ENCODE data around the gene NTM.

Gene NTM

DNA sequence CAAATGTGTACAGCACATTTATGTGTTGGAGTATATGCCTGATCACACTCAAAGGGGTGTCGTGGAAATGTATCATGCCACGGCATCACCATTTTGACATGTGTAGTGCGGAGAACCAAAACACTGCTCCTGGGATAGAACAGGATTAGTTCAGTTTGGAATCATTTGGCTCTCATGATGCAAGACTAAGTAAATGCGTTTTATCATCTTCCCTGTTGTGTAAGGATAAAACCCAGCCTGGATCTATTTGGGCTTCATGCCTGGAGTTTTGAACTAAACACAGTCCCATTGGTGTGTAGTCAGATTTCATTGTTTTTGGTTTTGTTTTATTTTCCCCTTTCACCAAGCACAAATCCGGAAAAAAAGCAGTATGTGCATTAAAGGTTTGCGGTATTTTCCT is 574.3 kb downstream of the NTM start:
- no peak for DNase-seq

DNA sequence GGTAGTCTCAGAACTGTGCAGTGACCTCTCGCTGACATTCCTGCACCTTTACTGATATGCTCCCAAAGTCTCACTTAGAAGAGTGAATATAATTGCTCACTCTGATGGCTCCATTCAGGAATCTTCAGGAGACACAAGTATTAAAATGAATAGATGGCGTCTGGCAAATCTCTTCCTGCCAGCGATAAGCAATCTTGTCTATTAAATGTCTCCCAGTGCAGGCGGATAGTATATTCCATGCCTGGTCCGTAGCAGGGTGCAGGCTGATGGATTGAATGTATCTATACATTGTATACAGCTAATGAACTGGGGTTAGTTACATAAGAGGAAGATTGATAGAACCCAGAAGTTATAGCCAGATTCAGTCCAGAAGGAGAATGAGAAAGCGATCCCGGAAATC is 575.3 kb downstream of the NTM start:
- no peak for DNase-seq

DNA sequence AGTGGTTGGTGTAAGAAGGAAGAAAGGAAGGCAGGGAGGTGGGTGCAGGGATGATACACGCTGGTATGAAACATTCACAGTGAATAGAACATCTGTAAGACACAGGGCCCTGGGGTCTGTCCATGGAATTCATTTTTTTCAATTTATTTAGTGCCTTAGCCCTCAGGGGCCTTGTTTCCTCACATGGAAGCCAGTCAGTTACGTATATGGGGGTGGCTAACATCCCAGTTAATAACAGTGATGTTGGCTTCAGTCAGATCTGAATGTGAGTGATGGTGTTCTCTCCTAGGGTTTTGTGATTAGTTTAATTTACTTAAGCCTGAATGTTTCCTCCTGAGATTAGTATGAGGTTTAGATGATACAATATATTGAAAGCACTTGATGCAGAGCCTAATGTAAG is 577.1 kb downstream of the NTM start:
- DNase-seq: no peak

DNA sequence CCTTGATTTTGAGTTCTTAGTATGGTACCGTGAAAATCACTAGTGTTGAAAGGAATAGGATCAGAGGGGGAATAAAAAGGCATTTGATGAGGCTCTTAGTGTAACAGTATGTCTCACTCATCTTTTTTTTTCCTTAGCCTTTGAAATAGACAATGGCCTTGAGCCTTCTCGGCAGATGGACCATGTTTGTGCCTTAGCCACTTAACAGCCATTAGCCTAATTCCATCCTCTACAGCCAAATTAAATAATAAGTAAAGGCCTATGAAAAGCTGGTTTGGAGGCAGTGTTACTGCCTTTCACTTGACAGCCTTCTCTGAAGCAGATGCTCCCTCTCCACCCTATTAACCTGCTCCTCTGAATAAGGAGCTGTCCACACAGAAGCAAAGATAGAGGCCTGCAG is 580.7 kb downstream of the NTM start:
- no peak for DNase-seq

DNA sequence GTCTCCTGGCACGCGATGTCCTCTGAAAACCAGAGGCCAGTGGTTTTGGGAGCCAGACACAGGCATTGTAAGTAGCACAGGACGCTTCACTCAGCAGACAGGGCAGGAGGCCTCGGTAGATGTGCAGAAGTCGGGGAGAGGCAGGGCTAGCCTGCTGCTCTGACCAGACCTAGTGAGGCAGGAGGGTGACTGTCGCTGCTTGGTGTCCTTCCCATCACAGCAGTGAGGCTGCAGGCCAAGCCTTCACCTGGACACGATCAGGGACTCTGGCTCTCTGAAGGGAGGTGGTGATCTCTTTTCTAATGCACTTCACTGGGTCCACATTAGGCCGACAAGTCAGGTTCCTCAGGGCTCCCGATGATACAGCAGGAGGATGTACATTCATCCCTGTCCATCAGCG is 583.7 kb downstream of the NTM start:
- no peak for DNase-seq

DNA sequence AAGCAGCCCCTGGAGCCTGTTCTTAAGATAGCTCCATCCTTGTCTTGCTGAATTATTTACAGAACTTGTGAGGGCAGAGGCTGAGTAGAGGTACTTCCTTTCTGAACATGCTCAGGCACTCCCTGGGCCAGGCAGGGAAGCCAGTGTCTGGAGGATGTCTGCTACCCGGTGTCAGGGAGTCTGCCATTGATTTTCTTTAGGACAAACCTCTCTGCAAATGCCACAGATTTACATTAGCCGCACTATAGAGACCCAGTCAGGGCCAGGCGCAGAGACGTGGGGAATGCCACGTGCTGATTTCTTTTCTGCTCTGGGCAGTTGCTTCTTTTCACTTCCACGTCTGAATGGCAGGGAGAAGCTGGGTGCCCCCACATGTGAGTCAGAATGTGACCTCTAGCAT is 585.5 kb downstream of the NTM start:
- DNase-seq: no peak

DNA sequence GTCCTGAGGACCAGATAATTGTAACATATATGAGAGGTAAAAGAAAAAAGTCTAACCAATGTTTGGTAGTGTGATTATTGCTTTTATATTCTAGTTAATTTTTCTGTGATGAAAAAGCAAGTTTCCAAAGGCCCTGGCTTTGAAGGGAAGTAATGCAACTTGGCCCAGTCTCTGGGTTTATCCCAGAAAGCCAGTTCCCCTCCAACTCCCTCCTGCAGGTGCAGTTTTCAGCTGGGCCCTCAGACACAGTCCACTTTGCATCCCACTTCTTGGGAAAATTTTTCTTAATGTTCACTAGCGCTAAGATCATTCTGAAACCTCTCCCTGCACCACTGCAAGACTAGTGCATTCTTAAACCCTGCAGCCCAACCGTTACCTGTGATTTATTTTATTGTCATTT is 586.8 kb downstream of the NTM start:
- no peak for DNase-seq

DNA sequence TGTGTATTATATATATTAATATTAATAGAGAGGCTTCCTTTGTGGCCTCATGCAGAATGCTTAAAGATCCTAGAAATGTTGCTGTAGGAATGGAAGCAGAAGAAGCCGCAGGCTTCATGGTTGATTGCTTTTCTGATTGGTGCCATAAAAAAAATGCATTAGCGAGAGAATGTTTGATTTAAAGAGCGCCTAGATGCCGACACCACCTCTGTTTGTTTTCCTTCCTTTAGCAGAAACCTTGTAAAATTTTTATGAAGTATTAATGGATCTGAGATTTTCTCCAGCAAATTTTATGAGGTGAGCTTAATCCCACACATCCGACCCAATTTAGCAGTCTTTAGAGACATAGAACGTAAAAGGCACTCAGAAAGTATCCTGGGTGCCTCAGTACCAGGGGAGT is 587.5 kb downstream of the NTM start:
- no peak for DNase-seq

DNA sequence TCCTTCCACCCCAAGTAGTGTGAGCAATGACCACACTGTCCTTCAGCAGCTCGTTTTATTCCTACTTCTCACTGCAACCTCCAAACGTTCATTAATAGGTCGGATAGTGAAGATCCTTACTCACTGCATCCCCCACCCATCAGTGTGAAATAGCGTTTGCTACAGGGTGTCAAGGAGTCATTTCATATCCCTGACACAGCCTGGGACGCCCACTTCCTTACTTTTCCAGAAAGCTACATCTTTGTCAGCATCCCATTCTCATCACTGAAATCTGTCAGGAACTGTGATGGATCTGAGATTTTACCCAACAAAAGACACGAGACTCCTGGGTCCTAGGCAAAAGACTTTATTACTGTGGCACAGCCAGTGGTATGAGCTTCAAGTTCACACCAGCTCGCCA is 592.4 kb downstream of the NTM start:
- DNase-seq: no peak

DNA sequence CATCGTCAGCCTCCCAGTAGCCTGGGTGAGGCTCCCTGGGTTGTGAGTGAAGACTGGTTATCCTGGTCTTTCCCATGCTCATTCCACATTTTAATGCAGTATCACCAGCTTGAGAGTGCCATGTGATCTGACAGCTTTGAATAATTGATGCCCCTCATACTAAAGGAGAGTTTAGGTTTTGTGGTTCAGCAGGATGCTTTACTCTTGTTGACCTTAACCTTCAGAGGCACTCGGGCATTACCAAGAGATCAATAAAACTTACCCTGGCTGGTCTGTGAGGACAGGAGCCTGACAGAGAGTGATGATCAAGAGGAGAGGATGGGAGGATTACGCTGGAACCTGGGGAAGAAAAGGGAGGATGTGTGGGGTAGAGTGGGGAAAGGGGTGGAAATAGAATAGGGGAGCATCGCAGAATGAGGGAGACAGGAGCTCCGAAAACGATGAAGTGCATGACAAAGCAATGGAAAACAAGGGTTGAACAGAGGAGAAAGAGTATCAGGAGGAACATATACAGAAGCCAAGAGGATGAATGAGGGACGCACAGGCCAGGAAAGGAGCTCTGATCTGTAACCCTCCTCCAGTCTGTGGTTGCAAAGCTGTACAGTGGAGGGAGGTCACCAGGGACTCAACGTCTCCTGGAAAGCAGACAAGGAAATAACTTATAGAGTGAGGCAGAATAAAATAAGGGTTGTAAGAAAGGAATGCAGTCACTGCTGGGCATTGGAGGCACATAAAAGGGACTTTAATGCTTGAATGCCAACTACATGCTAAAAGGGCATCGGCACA is 594.5 kb downstream of the NTM start:
- no peak for DNase-seq

DNA sequence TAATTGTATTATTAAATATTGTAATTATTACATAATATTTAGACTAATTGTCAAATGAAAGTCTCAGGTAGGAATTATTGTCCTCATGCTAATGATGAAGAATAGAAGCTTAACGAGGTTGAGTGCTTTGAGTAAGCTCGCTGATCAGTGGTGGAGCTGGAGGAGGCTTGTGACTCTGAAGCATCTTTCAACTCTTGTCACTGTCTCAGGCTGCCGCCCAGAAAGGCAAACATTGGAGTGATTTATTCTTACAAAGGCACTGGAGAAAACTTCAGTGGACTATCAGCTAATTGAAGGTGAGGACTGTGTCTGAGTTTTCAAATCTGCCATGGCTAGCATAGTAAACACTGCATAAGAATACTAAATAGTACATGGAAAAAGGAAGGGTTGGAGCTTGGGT is 595.1 kb downstream of the NTM start:
- DNase-seq: no peak

DNA sequence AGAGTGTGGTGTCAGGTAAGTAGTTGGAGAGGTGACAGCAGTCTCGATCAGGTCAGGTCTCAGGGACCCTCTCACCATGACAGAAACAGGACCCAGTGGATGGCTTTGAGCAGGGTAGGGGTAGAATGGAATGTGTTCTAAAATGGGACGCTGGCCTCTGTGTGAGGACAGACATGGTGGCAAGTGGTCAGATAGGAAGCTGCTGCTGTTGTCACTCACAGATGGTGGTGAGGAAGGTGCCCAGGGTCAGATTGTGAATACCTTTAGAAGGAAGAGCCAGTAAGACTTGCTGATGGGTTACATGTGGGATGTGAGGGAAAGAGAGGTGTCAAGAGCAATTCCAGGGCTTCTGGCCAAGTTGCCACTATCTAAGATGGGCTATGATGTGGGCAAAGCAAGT is 596.3 kb downstream of the NTM start:
- DNase-seq: no peak

DNA sequence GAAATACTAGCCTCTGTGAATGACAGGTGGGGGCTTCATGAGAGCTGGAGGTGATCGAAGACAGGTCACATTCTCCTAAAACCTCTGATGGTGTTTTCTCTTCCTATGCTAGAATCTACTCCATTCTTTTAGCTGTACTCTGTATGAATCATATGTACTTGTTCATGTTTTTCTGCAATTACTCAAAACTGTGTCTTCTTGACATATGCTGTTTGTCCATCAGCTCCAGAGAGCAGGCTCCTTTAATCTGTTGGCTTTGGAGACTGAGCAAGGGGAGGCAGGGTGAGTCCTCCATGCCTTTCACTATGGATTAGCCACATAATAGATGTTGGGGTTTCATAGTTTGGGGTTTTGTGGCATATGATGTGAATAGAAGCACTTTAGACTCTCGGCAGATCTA is 598.8 kb downstream of the NTM start:
- DNase-seq: no peak

DNA sequence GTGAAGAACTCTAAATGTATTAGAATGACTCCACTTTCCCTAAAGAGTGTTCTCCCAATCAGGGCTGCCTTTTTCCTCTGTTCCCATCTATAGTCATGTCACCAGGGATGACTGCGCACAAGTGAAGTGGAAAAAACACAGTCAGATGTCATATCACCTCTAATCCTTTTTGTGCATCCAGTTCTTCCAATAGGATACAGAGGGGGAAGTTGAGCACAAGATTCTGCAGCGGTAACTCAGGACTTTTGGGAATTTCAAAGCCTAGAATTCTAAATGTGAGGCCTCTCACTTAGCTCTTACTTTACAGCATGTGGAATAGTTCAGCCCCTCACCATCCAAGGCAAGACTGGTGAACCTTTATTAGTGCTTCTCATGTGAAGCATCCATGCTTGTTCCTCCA is 602.6 kb downstream of the NTM start:
- no peak for DNase-seq

DNA sequence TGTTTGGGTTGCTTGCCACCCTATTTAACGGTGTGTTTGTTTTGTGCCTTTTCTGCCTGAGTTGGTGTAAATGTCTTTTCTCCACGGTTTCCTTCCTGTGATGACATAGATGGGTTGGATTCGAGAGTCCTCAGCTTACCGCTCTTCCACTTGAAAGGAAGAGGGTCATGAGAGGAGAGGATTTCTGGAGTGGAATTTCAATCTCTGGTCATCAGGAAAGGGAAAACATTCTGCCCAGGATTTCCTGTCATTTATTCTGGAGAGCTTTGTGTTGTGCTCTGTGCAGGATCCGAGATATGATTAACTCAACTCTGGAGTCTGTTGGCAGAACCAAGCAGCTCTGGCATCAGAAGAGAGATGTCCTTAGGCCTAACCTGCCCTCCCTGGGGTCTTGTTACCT is 605.2 kb downstream of the NTM start:
- no peak for DNase-seq

DNA sequence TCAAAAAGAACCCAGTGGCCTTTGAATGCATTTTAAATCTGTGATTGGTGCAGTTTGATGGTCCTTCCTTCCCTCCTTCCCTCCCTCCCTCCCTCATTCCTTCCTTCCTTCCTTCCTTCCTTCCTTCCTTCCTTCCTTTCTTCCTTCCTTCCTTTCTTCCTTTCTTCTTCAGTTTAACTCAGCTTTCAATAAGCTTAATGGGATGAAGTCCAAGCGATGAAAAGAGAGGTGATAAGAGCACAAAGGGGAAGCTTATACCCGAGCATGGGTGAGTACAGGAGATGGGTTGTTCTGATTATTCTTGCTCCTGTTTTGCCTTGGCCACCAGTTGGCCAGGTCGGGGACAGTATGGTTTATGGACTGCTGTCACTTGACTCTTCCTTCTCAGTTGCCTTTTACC is 605.6 kb downstream of the NTM start:
- no peak for DNase-seq

DNA sequence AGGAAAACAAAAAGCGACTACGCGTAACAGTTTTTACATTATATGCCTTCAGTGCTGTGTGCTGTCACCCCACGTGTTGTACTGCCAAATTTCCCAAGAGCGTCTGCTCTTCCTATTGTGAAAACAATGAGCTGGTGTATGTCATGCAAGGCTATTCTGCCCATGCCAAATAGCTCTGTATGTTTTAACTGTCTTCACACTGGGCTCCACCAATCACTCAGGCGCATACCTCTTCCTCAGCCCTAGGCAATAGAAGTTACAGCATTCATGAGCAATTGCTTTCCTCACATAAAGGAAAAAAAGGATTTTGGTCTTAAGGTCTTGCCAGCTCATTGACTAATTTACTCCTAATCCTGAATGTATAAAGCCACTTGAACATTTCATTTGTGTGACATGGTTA is 606.8 kb downstream of the NTM start:
- DNase-seq: no peak

DNA sequence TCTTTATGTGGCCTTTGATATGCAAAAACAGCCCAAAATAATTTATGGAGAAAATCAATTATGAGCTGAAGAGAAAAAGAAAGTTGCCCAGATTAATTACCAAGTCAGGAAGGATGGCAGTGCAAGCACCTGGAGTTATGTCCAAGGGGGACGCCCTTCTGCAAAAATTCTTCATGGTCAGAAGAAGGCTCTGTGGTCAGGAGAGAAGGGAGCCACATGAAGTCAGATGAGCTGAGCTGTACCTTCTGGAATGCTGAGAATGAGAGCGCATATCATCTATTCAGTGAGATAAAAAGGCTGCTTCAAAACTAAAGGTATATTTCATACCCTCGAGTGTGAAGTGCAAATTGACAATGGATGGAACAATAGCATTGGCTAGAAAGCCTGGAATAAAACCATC is 607.4 kb downstream of the NTM start:
- no peak for DNase-seq

DNA sequence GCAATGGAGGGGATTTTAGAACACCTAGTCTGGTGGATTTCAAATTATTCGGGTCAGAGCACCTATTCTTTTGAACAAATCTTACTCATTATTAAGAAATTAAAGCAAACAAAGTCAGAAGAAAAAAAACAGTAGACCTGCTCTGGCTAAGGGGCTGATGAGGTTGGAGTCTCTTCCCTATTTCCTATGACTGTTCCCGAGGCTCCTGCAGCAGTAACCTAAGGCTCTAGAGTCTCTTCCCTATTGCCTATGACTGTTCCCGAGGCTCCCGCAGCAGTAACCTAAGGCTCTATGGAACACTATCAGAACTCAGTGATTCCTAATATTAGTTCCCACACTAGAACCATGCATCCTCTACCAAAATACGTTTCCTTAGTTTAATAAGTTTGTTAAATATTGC is 607.9 kb downstream of the NTM start:
- DNase-seq: no peak

DNA sequence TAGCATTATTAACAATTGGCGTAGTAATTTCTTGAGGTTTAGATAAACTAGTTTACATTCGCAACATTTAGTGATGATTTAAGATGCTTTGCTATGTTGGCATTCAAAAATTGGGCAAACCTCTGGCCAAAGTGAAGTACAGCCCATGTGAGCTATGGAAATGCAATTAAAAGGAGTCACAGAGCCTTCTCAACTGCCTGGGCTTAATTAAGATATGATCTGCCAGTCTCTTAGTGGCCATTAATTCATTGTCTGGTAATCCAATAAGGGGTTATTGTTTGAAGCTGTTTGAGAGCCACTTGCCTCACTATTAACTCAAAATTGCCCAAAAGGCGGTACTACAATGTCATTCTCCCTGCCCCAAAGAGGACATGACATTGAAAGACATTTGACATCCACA is 608.9 kb downstream of the NTM start:
- no peak for DNase-seq

DNA sequence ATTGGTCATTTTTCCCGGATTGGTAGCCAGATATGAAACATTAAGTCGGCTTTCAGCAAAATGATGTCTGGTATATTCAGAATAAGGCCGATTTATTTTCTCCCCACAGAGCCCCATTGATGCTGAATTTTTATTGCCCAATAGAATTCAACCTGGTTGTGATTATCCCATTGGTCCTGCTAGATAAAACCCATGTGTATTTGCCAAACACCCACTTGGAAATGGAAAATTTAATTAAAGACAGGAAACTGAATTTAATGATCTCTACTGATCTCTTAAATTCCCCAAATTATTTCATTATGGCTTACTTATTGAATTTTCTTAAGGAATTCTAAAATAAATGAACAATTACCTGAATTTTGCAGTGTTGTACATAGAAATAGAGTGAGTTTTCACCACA is 609.8 kb downstream of the NTM start:
- no peak for DNase-seq

DNA sequence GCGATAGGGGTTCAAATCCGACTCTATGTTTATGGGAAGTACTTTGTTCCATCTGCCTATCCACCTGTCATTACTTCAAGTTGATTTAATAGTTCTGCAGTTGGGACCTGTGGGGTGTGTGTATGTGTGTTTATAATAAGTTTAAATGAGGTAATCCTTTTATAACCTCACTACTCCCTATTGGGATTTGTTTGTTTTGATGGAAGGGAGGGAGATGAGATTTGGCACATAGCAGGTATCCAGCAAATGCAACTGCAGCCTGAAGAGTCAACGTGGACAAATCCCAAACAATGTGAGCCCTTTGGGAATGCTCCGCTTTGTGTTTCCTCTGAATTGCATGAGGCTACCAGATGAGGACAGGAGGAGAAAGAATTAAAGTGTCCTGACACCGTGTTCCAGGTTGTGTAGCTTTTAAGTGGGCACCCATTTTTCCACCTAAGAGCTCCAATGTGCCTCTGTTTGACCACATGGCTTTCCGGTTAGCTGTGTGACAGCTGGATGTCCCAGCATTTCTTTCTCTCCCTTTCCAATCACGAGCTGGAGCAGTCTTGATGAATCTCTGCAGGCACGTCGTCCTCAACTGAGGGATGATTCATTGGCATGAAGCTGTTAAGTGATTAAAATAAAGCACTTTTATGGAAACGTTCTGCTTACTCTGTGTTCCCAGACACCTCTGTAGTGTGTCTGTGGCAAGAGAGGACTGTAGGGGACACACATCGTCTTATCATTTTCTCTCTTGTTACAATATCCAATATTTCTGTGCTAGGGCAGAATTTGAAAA is 610.7 kb downstream of the NTM start:
- no peak for DNase-seq

DNA sequence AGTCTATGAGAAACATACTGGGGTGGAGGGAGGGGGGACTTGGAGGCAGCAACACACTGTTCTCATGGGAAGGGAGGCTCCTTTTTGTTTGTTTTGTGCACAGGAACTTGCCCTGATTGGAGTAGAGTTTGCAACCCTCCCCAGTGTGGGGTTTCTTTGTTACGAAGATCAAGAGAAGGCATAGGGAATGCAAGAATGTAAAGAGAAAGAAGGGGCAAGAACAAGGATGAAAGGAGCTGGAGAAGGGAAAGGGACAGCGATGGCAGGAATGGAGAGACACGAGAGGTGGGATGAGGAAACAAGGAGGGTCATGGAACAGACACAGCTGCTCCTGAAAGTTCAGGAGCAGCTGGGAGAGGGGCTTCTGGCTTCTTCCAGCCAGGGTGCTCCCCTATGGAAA is 611.7 kb downstream of the NTM start:
- DNase-seq: no peak

DNA sequence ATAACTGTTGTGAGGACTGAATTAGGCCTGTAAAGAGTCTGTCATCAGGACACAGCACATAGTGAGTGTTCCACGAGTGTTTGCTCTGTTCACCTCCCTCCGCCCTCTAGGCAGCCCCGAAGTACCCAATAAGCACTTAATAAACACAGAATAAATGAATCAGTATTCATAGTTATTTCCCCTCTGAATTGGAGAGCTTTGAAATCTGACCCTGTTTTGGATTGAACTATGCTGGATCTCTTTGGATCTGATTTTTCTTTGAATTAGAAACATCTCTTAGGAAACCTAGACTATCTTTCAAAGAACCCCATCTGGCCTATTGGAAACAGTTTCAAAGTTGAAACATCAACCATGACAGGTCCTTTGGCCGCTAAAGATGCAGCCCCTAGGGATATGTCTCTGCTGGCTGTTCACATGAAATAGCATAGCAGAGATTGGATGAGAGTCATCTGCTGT is 615.5 kb downstream of the NTM start:
- DNase-seq: no peak

DNA sequence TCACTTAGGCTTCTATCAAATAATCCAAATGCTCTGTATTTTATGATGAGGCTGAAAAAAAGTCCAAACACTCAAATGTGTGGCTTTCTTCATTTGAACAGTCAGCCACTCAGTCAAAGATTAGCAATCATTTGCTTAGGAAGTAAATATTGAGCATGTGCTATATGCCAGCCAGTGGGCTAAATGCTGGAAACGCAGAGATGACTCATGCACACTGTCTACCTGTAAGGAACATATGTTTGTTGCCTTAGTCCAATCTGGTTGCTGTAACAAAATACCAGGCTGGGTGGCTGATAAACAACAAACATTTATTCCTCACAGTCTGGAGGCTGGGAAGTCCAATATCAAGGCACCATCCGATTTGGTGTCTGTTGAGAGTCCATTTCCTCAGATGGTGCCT is 617.3 kb downstream of the NTM start:
- DNase-seq: no peak
